DMS114 treated with DMSO at 0.1 percent for 48 hours (cell line): ENCODE results near the gene OR51L1.
"Not testable (repeated sequence)": the region's sequence is repeated elsewhere in the genome, so short reads cannot be mapped to it uniquely, and the experiment has no call there.

Source experiments
- DNase-seq: peaks from one replicate; lab custom pipeline; 2025; ENCODE audit not compliant: unreplicated experiment; lab: John Stamatoyannopoulos, UW

Gene OR51L1, protein sequence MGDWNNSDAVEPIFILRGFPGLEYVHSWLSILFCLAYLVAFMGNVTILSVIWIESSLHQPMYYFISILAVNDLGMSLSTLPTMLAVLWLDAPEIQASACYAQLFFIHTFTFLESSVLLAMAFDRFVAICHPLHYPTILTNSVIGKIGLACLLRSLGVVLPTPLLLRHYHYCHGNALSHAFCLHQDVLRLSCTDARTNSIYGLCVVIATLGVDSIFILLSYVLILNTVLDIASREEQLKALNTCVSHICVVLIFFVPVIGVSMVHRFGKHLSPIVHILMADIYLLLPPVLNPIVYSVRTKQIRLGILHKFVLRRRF

DNA sequence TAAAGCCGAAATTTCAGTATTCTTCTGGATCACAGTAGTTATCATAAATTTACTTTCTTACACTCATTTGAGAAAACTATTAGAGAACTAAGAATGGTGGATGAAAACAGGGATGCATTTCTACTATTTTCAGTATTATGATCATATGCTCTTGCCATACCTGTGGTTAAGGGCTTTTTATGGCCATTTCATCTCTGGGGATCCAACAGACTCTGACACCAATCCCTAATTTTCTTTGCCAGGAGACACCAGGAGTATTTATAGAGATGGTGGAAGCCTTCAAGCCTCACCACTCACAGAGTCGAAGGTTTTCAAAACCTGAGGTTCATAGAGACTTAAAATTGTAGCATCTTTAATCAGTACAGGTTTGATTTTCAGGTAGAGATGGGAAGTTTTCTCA, at the start of gene OR51L1:
Gene OR51L1 (plus strand): TSS at position 301 of the 400 bp plus-strand sequence. CDS start 4,132 bp downstream, outside the sequence.
- DNase-seq = no peak

DNA sequence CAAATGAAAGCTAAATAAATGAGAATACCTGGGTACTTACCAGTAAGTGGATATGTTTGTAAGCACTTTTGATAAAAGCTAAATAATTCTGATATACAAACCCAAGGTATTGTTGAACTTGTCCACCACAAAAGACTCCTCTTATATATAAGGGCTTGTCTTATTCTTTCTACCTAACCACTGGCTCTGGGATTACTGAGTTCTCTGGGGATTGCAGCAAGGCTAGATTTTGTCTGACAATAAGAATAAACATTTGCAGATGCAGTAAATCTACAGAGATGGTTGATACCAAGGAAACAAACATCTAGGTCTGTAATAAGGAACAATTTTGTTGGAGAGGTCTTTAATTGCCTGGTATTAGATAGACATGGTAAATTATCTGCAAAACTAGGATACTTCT, 47.1 kb upstream of the OR51L1 start, which contains the start of gene OR51A4:
Gene OR51A4 (minus strand): TSS at position 101 of the 400 bp plus-strand sequence. CDS start 505 bp downstream, outside the sequence.
- DNase-seq = no peak

DNA sequence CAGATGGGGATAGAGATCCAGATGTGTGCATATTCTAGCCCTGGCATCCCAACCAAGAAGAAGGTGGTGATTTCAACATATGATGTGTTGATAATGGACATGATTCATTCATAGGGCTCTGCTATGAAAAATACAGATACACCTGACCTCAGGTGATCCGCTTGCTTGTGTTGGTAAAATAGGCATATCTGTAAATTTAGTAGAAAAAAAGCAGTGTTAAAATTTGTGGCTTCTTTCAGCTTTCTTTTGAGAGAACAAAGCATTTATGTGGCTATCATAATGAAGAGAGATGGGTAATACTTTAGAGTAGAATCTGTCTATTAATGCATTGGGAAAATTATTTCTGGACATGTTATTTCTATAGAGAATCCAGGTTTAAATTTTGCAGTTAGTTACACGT, 39.0 kb upstream of the OR51L1 start, which contains the start of gene OR51A2:
Gene OR51A2 (minus strand): TSS at position 101 of the 400 bp plus-strand sequence. CDS start 0 bp downstream, at position 101.
- not testable (repeated sequence) for DNase-seq

DNA sequence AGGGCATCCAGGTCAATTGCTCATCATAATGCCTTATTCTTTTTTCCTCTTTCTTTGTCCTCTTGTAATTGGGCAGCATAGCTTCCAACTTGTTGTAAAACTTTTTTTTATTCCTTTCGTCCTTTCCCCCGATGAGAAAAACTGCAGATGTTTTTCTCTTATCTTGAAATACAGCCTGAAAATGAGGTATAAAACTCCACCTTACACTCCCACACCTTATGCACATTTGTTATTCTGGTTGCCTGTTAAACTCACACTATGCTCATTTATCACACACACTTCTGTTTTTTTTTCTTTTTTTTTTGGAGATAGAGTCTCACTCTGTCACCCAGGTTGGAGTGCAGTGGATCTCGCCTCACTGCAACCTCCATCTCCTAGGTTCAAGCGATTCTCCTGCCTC, 37.3 kb upstream of the OR51L1 start:
- no peak for DNase-seq

DNA sequence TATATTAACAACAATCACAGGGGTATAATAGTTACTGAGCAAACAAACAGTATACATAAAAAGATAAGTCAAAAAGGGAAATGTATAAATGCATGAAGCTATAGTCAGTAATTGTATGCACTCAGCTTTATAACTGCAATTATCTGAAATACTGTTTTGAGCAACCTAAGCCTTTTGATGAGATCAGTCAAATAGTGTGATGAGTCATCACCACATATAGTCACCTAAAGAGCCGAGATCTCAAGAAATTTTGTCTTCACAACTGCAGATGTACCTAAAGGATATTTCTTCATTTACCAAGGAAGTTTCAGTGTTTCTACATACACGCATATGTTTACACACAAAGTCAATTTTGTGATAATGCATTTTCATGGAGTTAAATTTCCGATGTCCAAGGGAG, 33.8 kb upstream of the OR51L1 start:
- no peak for DNase-seq

DNA sequence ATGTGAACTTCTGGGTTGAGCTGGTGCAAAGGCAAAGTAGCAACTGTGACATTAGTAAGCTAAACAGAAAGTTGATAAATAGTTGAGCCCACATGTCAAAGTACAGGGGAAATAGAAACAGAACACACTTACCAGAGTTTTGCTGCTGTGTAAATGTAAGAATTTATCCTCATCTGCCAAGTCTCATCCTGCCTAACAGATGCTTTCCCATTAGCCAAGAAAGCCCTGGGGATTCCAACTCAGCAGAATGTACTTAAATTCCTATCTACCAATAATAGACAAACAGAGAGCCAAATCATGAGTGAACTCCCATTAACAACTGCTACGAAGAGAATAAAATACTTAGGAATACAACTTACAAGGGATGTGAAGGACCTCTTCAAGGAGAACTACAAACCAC, 31.8 kb upstream of the OR51L1 start:
- DNase-seq = no peak

DNA sequence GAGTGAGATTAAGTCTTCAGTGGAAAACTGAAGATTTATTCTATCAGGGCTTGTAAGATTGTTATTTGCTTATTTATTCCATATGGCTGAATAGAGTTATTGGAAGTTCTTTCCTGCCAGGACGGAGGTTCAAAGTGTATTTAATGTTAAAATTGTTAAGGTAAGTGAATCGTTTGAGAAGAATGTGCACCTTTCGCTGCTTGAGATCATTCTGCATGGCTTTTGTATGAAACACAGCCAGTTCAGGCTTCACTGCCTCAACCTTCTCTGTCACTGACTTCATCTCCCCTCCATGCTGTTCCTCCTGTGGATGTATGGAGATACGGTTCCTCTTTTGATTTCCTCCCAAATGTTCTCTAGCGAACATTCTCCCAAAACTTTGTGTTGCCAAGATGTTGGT, 19.2 kb upstream of the OR51L1 start:
- no peak for DNase-seq

DNA sequence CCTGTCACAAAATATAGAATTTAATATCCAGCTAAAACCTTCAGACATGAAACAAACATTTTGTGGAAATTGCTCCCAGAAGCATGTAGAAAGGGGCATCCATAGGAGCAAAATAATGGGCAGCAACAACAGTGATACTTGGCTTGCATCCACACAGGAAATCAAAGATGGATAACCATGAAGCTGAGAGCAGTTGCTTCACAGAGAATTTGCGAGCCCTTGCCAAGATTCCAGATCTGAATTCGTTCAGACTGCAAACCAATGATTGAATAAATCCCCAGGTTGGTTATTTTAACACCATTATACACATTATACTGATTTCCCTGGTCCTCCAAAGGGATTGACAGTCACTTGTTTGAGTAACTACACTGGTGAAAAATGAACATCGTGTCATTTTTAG, 15.6 kb upstream of the OR51L1 start:
- no peak for DNase-seq

DNA sequence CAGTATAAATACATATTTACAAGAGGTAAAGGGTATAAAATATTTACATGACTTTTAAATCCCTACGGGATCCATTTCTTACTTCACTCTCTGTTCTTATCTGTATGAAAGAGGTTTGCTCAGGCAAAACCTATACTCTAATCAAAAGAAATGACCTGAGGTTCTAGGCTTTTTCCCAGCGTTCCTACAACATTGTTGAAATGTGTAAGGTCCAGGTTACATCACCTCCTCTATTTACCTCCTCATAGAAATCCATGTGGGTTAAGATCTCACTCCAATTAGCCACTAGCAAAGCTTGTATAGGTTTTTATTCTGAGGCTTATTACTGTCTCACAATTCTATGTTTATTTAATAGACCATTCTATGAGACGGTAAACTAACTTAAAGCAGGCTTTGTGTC, 12.0 kb upstream of the OR51L1 start:
- no peak for DNase-seq

DNA sequence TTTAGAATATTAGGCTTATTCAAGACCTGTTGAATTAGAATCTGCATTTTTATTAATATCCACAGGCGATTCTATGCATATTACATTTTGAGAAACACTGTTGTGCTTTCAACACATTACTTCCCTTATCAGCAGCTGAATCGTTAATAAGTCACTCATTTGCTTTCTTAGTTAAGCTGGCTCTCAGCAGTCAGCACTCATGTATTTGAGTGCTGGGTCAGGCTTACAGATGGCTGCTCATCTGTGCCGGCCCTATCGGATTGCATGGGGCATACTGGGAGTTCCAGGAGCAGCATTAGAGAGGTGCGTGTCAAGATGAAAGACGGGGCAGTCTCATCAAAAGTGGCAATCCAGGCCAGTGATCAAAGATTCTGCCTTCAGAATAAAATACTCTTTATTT, 10.8 kb upstream of the OR51L1 start:
- no peak for DNase-seq

DNA sequence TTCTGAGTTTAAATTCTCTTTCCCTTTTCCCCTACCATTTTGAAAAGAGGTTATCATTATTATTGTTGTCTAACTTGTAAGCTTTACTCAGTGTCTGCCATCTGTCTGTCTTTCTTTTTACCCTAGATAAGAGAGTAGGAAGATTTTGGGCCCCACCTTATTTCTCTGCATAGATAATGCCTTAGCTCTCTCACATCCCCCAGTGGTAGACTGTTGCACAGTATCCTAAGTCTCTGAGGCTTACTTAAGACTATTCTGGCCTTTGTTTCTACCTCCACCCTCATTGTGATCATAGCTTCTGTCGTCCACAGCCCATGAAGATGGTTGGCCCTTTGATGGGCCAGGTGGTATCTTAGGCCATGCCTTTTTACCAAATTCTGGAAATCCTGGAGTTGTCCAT, 3.6 kb upstream of the OR51L1 start:
- no peak for DNase-seq

DNA sequence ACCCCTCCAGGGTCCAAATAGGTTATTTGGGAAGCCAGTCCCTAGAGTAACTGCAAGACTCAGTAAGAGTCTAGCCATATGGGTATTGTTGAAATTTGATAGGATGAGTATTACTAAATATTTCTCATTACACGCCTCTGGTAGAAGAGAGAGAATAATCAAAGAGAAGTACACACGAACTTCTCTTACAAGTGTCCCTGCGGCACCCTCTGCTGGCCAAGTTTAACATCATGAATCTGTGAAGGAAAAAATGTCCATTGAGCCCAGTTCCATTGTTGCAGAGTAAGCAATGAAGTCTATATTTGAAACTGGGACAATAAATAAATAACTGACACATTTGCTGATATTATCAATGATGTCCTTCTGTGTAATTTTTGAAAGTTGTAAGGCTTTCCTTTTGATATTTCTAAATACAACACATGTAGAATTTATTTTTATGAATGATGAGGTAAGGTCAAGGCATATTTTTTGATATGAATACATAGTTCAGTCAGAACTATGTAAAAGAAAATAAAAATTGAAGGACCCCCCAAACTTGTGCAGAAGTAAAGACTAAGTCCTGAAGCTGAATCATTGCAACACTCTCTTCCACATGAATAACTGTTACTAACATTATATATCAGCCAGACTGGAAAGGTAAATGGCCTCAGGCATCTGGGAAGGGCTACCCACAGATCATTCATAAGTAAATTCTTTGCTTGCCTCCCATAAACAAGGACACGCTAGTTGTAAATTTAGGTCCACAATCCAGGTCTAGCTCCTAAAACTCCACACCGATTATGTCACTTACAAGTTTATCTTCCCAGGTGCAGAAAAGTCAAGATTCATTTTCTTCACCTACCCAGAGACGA, 10.0 kb downstream of the OR51L1 start:
- no peak for DNase-seq

DNA sequence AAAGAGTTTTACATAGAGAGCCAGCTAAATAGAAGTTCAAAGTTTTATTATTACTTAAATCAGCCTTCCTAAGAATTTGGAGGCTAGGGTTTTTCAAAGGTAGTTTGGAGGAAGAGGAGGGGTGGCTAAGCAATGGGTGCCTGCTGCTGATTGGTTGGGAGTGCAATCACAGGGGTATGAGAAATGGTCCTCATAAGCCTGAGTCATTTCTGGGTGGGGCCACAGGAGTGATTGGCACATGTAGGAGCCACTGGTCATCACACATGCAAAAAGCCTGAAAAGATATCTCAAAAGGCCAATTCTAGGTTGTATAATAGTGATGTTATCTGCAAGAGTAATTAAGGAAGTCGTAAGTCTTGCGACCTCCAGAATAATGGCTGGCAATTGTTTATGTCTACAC, 12.9 kb downstream of the OR51L1 start:
- no peak for DNase-seq

DNA sequence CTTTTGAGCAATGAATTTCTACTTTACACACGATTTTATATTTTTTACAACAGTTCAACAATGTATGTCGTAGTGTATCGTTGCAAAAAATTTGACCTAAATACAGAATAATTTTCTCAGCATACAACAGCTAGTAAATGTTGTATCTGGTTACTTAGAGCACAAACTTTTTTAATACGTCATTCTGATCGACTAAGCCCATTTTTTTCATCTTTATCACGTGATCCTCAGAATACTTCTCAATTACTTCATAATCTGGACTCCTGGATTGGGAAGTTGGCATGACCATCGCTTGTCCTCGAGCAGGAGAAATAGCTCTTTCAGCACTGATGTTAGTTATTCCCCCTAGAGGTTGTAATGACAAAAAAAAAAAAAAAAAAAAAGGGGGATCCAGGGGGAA, 16.6 kb downstream of the OR51L1 start:
- DNase-seq = no peak

DNA sequence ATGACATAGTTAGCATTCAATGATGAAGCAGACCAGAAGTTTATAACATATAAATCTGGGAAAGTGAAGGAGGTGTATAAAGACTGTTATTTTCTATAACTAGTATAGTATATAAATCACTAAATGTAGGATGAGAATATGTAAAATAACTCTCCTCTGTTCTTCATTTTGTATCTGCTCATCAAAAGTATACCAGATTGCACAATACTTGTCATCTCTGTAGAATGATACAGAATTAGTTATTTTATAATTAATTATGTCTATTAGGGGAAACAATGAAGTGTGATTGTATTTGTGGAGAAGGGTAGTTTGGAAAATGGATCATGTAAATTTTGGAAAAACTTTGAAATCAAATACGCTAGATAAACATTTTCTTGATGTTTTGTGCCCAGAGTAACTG, 18.4 kb downstream of the OR51L1 start:
- no peak for DNase-seq

DNA sequence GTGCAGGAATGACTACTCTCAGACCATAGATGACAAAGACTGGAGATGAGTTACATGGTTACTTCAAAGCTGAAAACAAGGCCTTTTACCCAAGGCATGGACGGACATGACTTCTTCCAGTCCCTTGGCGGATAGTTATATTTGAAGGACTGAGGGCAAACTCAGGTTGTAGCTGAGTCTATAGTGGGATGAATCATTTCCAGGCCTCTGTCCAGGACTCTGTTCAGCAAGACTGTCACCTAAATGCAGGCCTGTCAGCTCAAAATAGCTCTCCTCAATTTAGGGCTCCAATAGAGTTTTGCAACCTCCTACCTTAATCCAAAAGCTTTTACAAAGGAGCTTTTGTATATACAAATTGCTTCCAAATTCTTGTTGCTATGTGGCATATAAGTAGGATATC, 27.3 kb downstream of the OR51L1 start:
- no peak for DNase-seq

DNA sequence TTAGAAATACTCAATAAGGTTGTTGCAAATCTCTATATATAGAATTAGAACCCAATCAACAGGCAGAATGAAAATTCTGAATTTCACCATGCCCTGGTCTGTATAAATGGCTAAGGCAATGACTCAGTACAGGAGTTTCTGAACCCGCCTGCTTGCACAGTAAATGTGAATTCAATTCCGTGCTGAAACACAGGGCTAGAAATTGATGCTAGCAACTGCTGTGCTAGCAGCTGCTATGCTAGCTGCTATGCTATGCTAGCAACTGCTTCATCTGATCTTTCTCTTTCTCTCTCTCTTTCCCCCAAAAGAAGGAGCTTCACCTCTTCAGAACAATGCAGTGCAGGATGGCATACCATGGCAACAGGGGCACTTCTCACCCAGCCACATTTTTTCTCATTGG, 42.0 kb downstream of the OR51L1 start:
- no peak for DNase-seq

DNA sequence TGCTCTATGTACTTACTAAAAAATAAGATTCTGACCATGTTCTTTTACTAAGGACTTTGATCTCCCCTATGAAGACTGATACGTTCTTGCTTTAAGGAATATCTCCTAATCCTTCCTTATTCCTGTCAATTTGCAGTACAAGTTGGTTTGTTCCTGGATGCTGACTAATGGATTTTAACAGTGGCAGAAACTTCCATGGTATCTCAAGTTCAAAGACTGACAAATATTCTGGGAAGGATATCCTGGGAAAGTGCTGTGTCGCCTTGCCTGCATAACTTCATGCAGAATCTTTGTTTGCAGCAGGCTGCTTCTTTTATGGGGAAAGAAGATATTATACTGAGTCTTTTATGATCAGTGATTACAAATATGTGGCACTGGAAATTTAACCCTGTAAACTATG, 43.3 kb downstream of the OR51L1 start:
- DNase-seq = no peak

DNA sequence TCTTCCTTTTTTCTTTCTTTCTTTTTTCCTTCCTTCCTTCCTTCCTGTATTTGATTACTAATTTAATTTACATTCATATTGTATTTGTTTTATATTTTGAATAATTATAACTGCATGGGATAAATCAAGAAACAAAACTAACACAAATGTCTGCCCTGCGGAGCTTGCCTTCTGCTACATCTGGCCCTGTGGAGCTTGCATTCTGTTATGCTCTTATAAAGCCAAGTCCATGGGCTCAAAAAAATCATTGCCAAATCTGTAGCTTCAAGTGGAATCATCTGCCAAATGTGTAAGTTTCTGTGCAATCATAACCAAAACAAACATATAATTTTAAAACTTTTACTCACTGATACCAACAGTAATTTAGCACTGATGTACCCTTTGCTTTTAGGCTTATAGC, 43.7 kb downstream of the OR51L1 start:
- no peak for DNase-seq

DNA sequence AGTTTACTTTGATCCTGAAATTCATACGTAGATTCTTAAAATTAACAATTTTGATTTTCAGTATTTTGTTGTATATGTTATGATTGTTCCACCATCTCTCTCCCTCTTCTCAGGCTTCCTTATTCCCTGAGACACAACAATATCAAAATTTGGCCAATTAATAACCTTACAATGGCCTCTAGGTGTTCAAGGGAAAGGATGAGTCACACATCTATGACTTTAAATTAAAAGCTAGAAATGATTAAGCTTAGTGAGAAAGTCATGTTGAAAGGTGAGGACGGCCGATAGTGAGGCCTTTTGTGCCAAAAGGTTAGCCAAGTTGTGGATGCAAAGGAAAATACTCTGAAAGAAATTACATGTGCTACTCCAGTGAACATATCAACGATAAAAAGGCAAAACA, 46.2 kb downstream of the OR51L1 start:
- DNase-seq = no peak

DNA sequence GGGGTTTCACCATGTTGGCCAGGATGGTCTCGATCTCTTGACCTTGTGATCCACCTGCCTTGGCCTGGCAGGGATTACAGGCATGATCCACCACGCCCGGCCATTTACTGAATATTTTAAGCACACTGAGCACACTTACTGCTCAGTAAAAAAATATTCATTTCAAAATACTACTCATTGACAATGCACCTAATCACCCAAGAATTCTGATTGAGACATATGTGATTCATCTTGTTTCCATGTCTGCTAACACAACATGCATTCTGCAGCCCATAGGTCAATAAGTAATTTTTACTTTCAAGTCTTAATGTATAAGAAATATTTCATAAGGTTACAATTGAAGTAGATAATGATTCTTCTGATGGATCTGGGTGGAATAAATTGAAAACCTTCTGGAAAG, 47.4 kb downstream of the OR51L1 start:
- no peak for DNase-seq

DNA sequence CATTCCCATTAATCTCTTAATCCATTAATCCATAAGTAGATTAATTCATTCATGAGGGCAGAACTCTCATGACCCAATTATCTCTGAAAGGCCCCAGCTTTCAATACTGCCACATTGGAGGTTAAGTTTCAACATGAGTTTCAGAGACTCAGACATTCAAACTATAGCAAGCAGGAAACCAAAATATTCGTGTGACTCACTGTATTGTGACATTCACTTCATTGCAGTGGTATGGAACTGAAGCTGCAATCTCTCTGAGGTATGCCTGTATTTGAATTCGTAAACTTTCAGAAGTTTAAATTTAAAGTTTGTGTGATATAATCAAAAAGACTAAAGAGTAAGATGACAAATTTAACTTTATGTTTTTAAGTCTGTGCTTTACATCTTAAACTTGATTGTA, 48.7 kb downstream of the OR51L1 start:
- DNase-seq = no peak
